NCI-H460 (cell line): ENCODE results near the gene HSPB6. TPM values are rescaled to one million over a fixed set of nuclear protein-coding genes. Genes with fewer than 3 reads are reported as not detected.
A peak's percentile ranks its signal among the peaks of the same experiment; 100 is the strongest.

Source experiments
- DNase-seq: peaks from one replicate; pipeline ENCODE4 v3.0.0-alpha.2; 2016; ENCODE audit warnings: low read depth; ENCODE audit errors: extremely low read depth
- total RNA-seq: library from RNA; depleted of rRNA; stranded (reverse); fragments of >200 nt; shearing (Covaris generic); gene quantifications from 2 replicates; pipeline ENCODE4 v1.2.3, GENCODE V29; 2014

HSPB6 gene
- total RNA-seq, 1 experiment from 2014 or later = 3.7 TPM

DNA sequence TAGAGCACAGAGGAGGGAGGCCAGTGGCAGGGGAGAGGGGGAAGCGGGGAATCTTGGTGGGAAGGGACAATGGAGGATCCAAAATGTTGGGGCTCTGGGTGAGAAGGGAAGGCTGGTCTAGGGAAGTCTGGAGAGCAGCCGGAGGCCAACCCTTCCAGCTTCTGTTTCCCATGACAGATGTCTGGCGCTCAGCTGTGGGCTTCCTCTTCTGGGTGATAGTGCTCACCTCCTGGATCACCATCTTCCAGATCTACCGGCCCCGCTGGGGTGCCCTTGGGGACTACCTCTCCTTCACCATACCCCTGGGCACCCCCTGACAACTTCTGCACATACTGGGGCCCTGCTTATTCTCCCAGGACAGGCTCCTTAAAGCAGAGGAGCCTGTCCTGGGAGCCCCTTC, 10.3 kb downstream of the HSPB6 start:
- no peak for DNase-seq

GRCh38 chr19:35746087-35746462, 10.8 kb downstream of the HSPB6 start:
- no peak for DNase-seq

DNA sequence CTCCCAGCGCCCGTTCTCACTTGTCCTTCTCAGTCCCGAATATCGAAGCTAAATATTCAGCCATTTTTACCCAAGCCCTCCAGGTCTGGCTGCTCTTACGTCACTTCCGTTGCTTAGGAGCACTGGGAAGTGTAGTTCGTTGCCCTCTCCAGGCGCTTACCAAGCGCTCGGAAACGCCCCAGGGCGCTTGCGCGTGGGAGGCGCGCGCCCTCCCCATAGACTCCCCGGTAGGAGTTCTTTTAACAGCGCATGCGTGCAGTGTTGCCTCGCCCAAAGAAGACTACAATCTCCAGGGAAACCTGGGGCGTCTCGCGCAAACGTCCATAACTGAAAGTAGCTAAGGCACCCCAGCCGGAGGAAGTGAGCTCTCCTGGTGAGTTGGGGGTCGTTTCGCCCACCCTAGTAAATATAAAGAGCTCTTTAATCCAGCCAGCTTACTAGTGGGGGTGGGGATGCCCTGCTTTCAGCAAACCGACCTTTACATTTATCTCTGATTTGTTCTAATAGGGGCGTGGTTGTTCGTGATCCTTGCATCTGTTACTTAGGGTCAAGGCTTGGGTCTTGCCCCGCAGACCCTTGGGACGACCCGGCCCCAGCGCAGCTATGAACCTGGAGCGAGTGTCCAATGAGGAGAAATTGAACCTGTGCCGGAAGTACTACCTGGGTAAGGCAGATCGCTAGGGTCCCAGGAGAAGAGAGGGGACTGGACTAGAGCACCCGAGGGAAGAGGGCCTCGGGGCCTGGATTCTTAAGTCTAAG, 11.3 kb downstream of the HSPB6 start, which contains the start of the genes PSENEN and U2AF1L4:
PSENEN (plus strand) TSS at position 324 of the 759 bp plus-strand sequence; CDS start at position 604, 280 bp downstream.
U2AF1L4 (minus strand) TSS at position 91 of the 759 bp plus-strand sequence; CDS start at position 64, 27 bp downstream.
- peak; percentile 99 for DNase-seq

DNA sequence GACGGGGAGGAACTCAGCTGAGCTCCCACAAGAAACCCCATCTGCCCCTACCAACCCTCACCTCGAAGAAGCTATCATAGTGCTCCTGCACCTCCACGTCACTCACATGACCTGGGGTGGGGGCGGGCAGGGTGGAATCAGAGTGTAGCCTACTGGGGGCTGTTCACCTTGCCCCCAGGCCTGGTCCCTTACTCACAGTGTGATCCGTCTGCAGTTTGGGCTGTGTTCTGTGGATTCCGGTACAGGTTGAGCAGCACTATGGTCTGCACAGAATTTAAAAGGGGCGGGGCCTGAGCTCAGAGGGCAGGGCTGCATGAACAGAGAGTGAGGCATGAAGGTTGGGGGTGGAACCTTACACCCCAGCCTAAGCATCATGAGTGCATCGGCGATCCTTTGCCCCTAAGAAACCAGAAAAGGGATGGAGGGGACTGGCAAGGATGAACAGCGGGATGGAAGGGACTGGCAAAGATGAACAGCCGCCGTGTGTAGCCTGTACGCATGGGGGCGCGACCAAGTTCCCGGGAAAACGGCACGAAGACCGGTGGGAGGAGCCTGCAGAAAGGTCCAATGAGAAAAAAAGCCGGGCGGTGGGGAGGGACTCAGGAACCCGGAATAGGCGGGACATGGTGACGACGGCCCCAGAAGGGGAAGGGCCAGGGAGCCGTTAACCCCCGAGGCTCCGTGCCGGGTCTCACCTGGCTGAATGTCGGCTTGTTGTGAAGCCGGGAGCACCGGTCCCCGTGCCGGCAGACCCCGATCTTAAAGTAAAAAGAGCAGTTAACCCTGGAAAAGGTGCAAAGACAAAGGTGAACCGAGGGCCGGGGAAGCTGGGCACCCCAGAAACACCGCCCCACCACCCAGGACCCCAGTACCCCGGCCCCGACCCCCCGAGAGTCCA, 12.2 kb downstream of the HSPB6 start:
- DNase-seq = peak; percentile 96

GRCh38 chr19:35743640-35744429, 13.0 kb downstream of the HSPB6 start:
- DNase-seq = no peak

GRCh38 chr19:35742121-35742724, 14.6 kb downstream of the HSPB6 start, which contains the start of gene IGFLR1:
Gene IGFLR1 (minus strand): TSS chr19:35742452. CDS start chr19:35741180, 1,272 bp downstream.
- no peak for DNase-seq

DNA sequence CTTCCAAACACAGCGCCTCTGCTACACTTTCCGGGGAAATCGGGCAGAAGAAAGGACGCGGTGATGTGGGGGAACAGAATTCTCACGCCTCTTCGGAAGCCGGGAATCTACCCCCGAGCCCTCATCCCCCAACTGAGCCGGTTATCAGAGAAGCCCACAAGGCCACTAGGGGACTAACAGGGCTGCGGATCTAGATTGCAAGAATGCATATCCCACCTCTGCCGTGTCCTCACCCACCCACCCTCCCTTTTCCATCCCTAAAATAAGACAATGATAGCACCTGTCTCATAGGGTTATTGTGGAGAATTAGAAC, 15.7 kb downstream of the HSPB6 start:
- DNase-seq = no peak

GRCh38 chr19:35740423-35741202, 16.2 kb downstream of the HSPB6 start:
- peak; percentile 95 for DNase-seq

- no peak for DNase-seq
Observed at GRCh38 chr19:35740108-35740422, 16.8 kb downstream of the HSPB6 start.

DNA sequence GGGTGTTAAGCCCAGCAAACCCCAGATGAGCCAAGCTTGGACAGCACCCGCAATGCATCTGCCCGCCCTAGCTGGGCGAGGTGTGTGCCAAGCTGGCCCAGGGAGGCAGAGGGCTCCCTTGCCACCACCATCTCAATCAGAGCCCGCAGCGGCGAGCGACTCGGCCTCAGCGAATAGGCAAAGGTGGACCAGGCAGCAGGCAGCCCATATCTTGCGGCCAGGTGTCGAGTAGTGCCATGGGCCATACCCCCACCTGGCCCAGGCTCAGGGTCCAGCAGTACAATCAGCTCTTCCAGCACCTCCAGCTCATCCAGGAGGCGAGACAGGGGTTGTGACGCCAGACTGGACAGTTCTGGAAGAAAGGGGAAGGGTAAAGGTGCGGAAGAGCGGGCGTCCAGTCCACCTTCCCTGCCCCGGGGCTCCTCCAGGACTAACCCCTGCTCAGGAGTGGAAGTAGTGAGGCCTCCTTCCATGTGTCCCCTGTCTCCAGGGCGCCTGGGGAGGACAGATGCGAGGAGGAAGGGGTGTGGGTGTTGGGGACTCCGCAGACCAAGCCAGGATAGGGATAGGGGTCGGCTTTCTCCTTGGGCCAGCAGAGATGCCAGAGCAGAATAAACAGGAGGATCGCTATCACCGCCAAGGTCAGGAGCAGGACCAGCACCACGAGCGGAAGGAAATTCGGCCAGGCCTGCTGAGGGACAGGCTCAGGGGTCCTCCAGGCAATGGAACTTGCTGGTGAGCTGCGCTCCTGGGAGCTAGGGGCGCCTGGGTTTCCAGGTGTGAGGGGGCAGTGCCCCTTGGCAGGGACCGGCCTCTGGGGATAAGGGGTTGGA, 17.3 kb downstream of the HSPB6 start:
- DNase-seq = no peak

- no peak for DNase-seq
Observed at GRCh38 chr19:35738887-35739229, 18.0 kb downstream of the HSPB6 start.

DNA sequence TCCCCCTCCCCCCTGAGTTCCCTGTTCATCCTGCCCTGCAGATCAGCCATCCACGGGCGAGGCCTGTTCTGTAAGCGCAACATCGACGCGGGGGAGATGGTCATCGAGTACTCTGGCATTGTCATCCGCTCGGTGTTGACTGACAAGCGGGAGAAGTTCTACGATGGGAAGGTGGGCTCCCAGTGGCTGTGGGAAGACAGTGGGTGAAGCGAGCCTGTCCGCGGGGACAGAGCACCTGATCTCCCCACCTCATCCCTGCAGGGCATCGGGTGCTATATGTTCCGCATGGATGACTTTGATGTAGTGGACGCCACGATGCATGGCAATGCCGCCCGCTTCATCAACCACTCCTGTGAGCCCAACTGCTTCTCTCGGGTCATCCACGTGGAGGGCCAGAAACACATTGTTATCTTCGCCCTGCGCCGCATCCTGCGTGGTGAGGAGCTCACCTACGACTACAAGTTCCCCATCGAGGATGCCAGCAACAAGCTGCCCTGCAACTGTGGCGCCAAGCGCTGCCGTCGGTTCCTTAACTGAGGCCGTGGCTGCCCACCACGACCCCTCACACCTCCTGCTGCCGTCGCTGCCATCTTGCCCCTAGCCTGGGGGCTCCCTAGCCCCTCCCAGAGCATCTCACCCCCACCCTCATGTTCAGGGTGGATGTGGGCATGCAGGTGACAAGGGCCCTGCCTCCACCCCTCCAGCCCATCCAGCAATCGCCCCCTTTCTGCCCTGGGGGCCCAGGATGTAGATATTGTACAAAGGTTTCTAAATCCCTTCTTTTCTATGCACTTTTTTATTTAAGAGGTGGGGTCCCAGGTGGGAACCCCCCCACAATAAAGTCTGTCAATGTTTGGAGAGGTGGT, 18.6 kb downstream of the HSPB6 start:
- no peak for DNase-seq

DNA sequence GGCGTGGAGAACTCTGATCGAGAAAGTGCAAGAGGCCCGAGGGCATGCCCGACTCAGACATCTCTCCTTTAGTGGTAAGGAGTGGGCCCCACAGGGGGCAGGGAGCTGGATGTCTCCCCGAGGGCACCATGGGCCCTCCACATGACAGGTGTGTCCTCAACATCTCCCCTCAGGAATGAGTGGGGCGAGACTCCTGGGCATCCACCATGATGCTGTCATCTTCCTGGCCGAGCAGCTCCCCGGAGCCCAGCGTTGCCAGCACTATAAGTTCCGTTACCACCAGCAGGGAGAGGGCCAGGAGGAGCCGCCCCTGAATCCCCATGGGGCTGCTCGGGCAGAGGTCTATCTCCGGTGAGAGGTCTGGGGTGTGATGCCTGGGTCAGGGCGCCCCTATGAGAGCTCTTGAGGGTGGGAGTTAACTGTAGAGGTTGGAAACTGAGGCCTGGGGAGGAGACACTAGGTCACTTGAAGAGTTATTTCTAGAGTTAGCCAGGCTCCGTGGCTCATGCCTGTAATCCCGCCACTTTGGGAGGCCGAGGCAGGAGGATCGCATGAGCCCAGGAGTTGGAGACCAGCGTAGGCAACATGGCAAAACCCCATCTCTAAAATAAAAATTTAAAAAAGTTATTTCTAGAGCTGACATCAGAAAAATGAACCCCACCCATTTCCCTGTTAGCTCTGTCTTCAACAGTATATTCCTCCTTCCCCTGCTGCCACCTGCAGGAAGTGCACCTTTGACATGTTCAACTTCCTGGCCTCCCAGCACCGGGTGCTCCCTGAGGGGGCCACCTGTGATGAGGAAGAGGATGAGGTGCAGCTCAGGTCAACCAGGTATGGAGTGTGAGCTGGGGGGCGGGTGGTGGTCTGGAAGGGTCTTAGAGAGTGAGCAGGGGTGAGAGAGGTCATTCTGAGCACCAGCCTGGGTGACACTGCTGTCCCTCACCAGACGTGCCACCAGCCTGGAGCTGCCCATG, 19.6 kb downstream of the HSPB6 start:
- no peak for DNase-seq

GRCh38 chr19:35734889-35735288, 21.9 kb downstream of the HSPB6 start:
- DNase-seq = no peak

GRCh38 chr19:35734273-35734672, 22.6 kb downstream of the HSPB6 start:
- DNase-seq = no peak

DNA sequence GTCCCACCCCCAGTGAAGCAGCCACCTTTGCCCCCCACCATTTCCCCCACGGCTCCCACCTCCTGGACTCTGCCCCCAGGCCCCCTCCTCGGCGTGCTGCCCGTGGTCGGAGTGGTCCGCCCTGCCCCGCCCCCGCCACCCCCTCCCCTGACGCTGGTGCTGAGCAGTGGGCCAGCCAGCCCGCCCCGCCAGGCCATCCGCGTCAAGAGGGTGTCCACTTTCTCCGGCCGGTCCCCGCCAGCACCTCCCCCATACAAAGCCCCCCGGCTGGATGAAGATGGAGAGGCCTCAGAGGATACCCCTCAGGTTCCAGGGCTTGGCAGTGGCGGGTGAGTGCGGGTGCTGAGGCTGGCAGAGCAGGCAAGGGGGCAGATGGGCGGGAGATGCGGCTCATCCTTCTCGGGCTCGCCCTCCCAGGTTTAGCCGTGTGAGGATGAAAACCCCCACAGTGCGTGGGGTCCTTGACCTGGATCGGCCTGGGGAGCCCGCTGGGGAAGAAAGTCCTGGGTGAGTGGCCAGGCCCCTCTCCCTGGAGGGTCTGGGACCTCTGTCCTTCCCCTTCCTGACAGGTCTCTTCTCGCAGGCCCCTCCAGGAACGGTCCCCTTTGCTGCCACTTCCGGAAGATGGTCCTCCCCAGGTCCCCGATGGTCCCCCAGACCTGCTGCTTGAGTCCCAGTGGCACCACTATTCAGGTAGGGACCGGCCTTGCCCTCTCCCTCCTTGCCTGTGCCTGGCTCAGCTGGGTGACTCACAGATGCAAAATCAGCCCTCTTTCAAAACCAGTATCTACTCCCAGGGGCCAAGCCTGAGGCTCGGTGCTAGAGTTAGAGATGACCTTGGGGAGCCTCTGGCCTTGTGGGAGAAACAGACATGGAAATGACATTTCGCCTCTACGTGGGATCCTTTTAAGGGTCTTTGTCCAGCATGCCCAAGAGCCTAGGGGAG, 23.4 kb downstream of the HSPB6 start:
- no peak for DNase-seq
